Fibroblast of lung (primary cell): Measurements from ENCODE around the gene CD52. TPM values are rescaled to one million over a fixed set of nuclear protein-coding genes. Genes with fewer than 3 reads are reported as not detected.

Source experiments
- DNase-seq, 2 donors: peaks; one replicate each; pipeline versions ENCODE4 v3.0.0 to v3.0.0-alpha.2; 2010; ENCODE audit warnings: low read depth in 2 of 2
- H2AFZ ChIP-seq: 2 replicates; pipeline ENCODE4 v1.5.1; 2012; ENCODE audit warnings: low read length, control low read depth, inconsistent platforms
- H3K27ac ChIP-seq: 2 replicates; pipeline ENCODE4 v1.5.1; 2011; ENCODE audit warnings: low read length, control low read depth; ENCODE audit not compliant: insufficient read depth
- H3K27me3 ChIP-seq: 2 replicates; pipeline ENCODE4 v1.5.1; 2011; ENCODE audit warnings: mild to moderate bottlenecking, low read length; ENCODE audit not compliant: control insufficient read depth, insufficient read depth
- H3K36me3 ChIP-seq: 2 replicates; pipeline ENCODE4 v1.5.1; 2011; ENCODE audit warnings: low read length; ENCODE audit not compliant: control insufficient read depth, insufficient read depth
- H3K4me1 ChIP-seq: 2 replicates; pipeline ENCODE4 v1.5.1; 2011; ENCODE audit warnings: low read length; ENCODE audit not compliant: control insufficient read depth, insufficient read depth; ENCODE audit errors: extremely low read depth
- H3K4me2 ChIP-seq: 2 replicates; pipeline ENCODE4 v1.5.1; 2011; ENCODE audit warnings: low read length, control low read depth; ENCODE audit not compliant: insufficient read depth; ENCODE audit errors: extremely low read depth
- H3K4me3 ChIP-seq, 4 experiments: fragments of 200-600 bp in 1 of 4; sonication (generic) in 1 of 4; replicated peaks in 1 of 4; 2 replicates each; pipeline ENCODE4 v1.5.1; 2011 to 2016; ENCODE audit warnings: low read length in 4 of 4, low read depth in 3 of 4, mild to moderate bottlenecking in 3 of 4, control low read depth in 2 of 4, inconsistent platforms in 1 of 4, mixed read lengths in 1 of 4; ENCODE audit not compliant: insufficient read depth in 1 of 4; ENCODE audit errors: control extremely low read depth in 1 of 4
- H3K79me2 ChIP-seq: 2 replicates; pipeline ENCODE4 v1.5.1; 2012; ENCODE audit warnings: mild to moderate bottlenecking, low read length, inconsistent platforms; ENCODE audit not compliant: control insufficient read depth, insufficient read depth
- H3K9ac ChIP-seq: 2 replicates; pipeline ENCODE4 v1.5.1; 2011; ENCODE audit warnings: mild to moderate bottlenecking, low read length, control low read depth; ENCODE audit not compliant: insufficient read depth
- H3K9me3 ChIP-seq: 2 replicates; pipeline ENCODE4 v1.5.1; 2012; ENCODE audit warnings: low read depth, low read length; ENCODE audit not compliant: control insufficient read depth, insufficient read depth
- H4K20me1 ChIP-seq: 2 replicates; pipeline ENCODE4 v1.5.1; 2011; ENCODE audit warnings: low read length; ENCODE audit not compliant: control insufficient read depth, insufficient read depth; ENCODE audit errors: extremely low read depth
- CTCF ChIP-seq, 2 donors: IDR thresholded peaks in 1 of 2; conservative IDR thresholded peaks in 1 of 2; 1 replicate in 1 of 2; 2 replicates in 1 of 2; pipeline ENCODE4 v1.5.1; 2011 to 2012; ENCODE audit warnings: low read length in 2 of 2, control low read depth in 1 of 2, inconsistent platforms in 1 of 2, low read depth in 1 of 2, mild to moderate bottlenecking in 1 of 2
- EZH2 ChIP-seq: IDR thresholded peaks from 2 replicates; pipeline ENCODE4 v1.5.1; 2012; ENCODE audit warnings: low read length, control low read depth, mild to moderate bottlenecking; ENCODE audit errors: missing control alignments
- polyA plus RNA-seq, 2 donors: library from polyadenylated mRNA; depleted of rRNA in 1 of 2; stranded (reverse) in 1 of 2; unstranded in 1 of 2; fragments of >200 nt; gene quantifications; 2 replicates each; pipeline ENCODE4 v1.2.1, GENCODE V29; 2011 to 2012; ENCODE audit warnings: missing spikeins in 1 of 2
- total RNA-seq: library from RNA; depleted of rRNA; stranded (reverse); fragments of >200 nt; gene quantifications from 2 replicates; pipeline ENCODE4 v1.2.1, GENCODE V29; 2014

CD52 gene
- total and polyA plus RNA-seq, 2 donors (not counting 1 experiment from before 2014, with no cell fraction given), result 0.31 TPM; not detected in 1

- Histone ChIP-seq H3K79me2 (no peaks in the 10 kb centered on the region), H3K36me3 (no peaks in the 10 kb centered on the region), H4K20me1 (no peaks in the 10 kb centered on the region), H2AFZ (no peak overlapping the region), H3K27me3 (peaks cover 37% of the 10 kb centered on the region), H3K4me1 (peaks cover 2% of the 10 kb centered on the region), H3K9me3 (no peaks in the 10 kb centered on the region), H3K9ac (no peak overlapping the region), H3K4me3 (no peak overlapping the region), H3K27ac (no peak overlapping the region), H3K4me2 (no peak overlapping the region)
- no peak for DNase-seq
- TF ChIP-seq EZH2 (no peak), CTCF (conservative IDR thresholded peaks at IDR 0.05 in 1 of 2, IDR thresholded peaks at IDR 0.05 in 1 of 2; ENCODE audit: low read depth in 1 of 2, low read length in 2 of 2) (no peak)
These were observed 38.3 kb downstream of the CD52 start for GRCh38 chr1:26356106-26356505.

GRCh38 chr1:26357121-26357602, 39.4 kb downstream of the CD52 start:
- Histone ChIP-seq H2AFZ (no peak overlapping the region), H3K27ac (no peak overlapping the region)

More at GRCh38 chr1:26357121-26357602, 39.4 kb downstream of the CD52 start:
- Histone ChIP-seq H3K79me2 (no peaks in the 10 kb centered on the region), H3K9me3 (no peaks in the 10 kb centered on the region), H3K4me2 (no peak overlapping the region), H3K9ac (no peak overlapping the region), H3K4me1 (peaks cover 2% of the 10 kb centered on the region), H3K36me3 (no peaks in the 10 kb centered on the region), H3K27me3 (peaks cover 48% of the 10 kb centered on the region), H3K4me3 (no peak overlapping the region), H4K20me1 (no peaks in the 10 kb centered on the region)
- TF ChIP-seq CTCF (conservative IDR thresholded peaks at IDR 0.05 in 1 of 2, IDR thresholded peaks at IDR 0.05 in 1 of 2; ENCODE audit: low read depth in 1 of 2, low read length in 2 of 2) (no peak), EZH2 (no peak)
- DNase-seq, result no peak
